Neural progenitor cell (in vitro differentiated cells): ENCODE data around the gene AKR1C1. TPM values are rescaled to one million over a fixed set of nuclear protein-coding genes. Genes with fewer than 3 reads are reported as not detected.
"Not testable (repeated sequence)": the region's sequence is repeated elsewhere in the genome, so short reads cannot be mapped to it uniquely, and the experiment has no call there.

Source experiments
- DNase-seq: peaks from one replicate; pipeline ENCODE4 v3.0.0-alpha.2; 2016; ENCODE audit warnings: low spot score
- H2AFZ ChIP-seq: fragments of 200-600 bp; sonication (generic); replicated peaks from 2 replicates; pipeline ENCODE4 v1.6.1; 2016; ENCODE audit warnings: antibody characterized with exemption
- H3F3A ChIP-seq: fragments of 200-600 bp; sonication (generic); 2 replicates; pipeline ENCODE4 v1.6.1; 2016; ENCODE audit warnings: antibody characterized with exemption, low read depth
- H3K27ac ChIP-seq: fragments of 200-600 bp; sonication (generic); 2 replicates; pipeline ENCODE4 v1.5.1; 2016; ENCODE audit warnings: mild to moderate bottlenecking
- H3K27me3 ChIP-seq: fragments of 200-600 bp; sonication (generic); 2 replicates; pipeline ENCODE4 v1.6.1; 2016; ENCODE audit warnings: mild to moderate bottlenecking, moderate library complexity
- H3K36me3 ChIP-seq: fragments of 200-600 bp; sonication (generic); 2 replicates; pipeline ENCODE4 v1.5.1; 2016
- H3K4me1 ChIP-seq: fragments of 200-600 bp; sonication (generic); 2 replicates; pipeline ENCODE4 v1.6.1; 2016; ENCODE audit warnings: mixed run types
- H3K4me2 ChIP-seq: fragments of 200-600 bp; sonication (generic); 2 replicates; pipeline ENCODE4 v1.6.1; 2016
- H3K4me3 ChIP-seq: fragments of 200-600 bp; sonication (generic); 2 replicates; pipeline ENCODE4 v1.5.1; 2016
- H3K79me2 ChIP-seq: fragments of 200-600 bp; sonication (generic); 2 replicates; pipeline ENCODE4 v1.6.1; 2016; ENCODE audit warnings: low read depth
- H3K9ac ChIP-seq: fragments of 200-600 bp; sonication (generic); 2 replicates; pipeline ENCODE4 v1.6.1; 2016
- H3K9me3 ChIP-seq: fragments of 200-600 bp; sonication (generic); 2 replicates; pipeline ENCODE4 v1.5.1; 2016; ENCODE audit warnings: low read depth
- H4K20me1 ChIP-seq: fragments of 200-600 bp; sonication (generic); 2 replicates; pipeline ENCODE4 v1.6.1; 2016; ENCODE audit warnings: low read depth
- H3K27ac Mint-ChIP-seq: 3 replicates; pipeline ENCODE4 v1.8.0; 2021; ENCODE audit warnings: mixed read lengths
- H3K27me3 Mint-ChIP-seq: 2 replicates; pipeline ENCODE4 v1.8.0; 2022; ENCODE audit warnings: low read depth, mild to moderate bottlenecking, inconsistent platforms, moderate library complexity, mixed read lengths; ENCODE audit not compliant: insufficient read depth
- H3K36me3 Mint-ChIP-seq: 3 replicates; pipeline ENCODE4 v1.8.0; 2021; ENCODE audit warnings: mixed read lengths
- H3K4me1 Mint-ChIP-seq: 3 replicates; pipeline ENCODE4 v1.8.0; 2021; ENCODE audit warnings: mixed read lengths
- H3K4me3 Mint-ChIP-seq: 3 replicates; pipeline ENCODE4 v1.8.0; 2021; ENCODE audit warnings: mild to moderate bottlenecking, moderate library complexity, mixed read lengths
- H3K9me3 Mint-ChIP-seq: 3 replicates; pipeline ENCODE4 v1.8.0; 2020; ENCODE audit warnings: mixed read lengths
- EZH2 ChIP-seq: fragments of 200-600 bp; sonication (generic); IDR thresholded peaks from 2 replicates; pipeline ENCODE4 v1.6.1; 2017; ENCODE audit warnings: antibody characterized with exemption, mild to moderate bottlenecking, moderate library complexity
- EZH2phosphoT487 ChIP-seq: fragments of 200-600 bp; sonication (generic); IDR thresholded peaks from 2 replicates; pipeline ENCODE4 v1.6.1; 2017; ENCODE audit warnings: antibody characterized with exemption
- total RNA-seq: library from RNA; depleted of rRNA; stranded (reverse); fragments of >200 nt; gene quantifications from 2 replicates; pipeline ENCODE4 v1.2.3, GENCODE V29; 2015; ENCODE audit warnings: low replicate concordance
- TF ChIP-seq, protein P1 (sequence below): fragments of 200-600 bp; sonication (generic); IDR thresholded peaks from 2 replicates; pipeline ENCODE4 v1.5.1; 2017; ENCODE audit warnings: antibody characterized with exemption, mild to moderate bottlenecking

The AKR1C1 gene
- total RNA-seq, 1 donor from 2014 or later = 2.9 TPM

DNA sequence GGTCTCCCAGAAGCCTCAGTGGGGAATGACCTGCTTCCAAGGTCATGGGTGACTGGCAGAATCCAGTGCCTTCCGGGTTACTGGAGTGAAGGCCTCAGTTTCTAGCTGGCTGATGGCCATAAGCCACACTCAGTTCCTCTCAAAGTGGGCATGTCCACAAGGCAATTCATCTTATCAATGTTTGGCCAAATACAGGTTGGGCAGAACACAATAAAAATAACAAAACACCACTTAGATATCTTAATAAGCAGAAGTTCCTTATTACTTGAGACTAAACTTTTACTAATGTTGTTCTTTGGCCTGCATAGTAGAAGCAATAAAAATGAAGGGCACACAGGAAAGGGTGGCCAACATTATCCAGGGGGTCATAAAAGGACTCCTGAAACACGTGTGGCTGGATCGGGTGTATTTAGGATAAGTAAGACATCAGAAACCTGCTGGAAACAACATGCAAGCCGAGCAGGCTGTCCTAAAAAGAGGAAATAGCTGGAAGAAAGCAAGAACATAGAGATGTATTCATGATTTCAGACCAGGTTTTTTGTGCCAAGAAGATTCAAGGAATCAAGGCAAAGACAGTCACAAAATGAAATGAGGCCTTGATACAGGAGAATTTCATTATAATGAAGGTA, 60.1 kb downstream of the AKR1C1 start:
- H3K36me3 Mint-ChIP-seq = no peaks in the 10 kb centered on the region
- Histone ChIP-seq H3K4me2 (no peak overlapping the region), H3K9ac (no peak overlapping the region), H3K9me3 (no peaks in the 10 kb centered on the region), H3F3A (no peaks in the 10 kb centered on the region), H3K4me3 (no peak overlapping the region), H4K20me1 (no peaks in the 10 kb centered on the region), H3K27me3 (no peaks in the 10 kb centered on the region), H3K27ac (no peak overlapping the region), H3K4me1 (peaks cover 3% of the 10 kb centered on the region), H3K79me2 (no peaks in the 10 kb centered on the region), H3K36me3 (no peaks in the 10 kb centered on the region), H2AFZ (no peak overlapping the region)
- no peak overlapping the region for H3K27ac Mint-ChIP-seq
- H3K27me3 Mint-ChIP-seq = no peaks in the 10 kb centered on the region
- no peaks in the 10 kb centered on the region for H3K4me1 Mint-ChIP-seq
- TF ChIP-seq EZH2 (no peak), EZH2phosphoT487 (no peak)
- TF ChIP-seq, protein P1, sequence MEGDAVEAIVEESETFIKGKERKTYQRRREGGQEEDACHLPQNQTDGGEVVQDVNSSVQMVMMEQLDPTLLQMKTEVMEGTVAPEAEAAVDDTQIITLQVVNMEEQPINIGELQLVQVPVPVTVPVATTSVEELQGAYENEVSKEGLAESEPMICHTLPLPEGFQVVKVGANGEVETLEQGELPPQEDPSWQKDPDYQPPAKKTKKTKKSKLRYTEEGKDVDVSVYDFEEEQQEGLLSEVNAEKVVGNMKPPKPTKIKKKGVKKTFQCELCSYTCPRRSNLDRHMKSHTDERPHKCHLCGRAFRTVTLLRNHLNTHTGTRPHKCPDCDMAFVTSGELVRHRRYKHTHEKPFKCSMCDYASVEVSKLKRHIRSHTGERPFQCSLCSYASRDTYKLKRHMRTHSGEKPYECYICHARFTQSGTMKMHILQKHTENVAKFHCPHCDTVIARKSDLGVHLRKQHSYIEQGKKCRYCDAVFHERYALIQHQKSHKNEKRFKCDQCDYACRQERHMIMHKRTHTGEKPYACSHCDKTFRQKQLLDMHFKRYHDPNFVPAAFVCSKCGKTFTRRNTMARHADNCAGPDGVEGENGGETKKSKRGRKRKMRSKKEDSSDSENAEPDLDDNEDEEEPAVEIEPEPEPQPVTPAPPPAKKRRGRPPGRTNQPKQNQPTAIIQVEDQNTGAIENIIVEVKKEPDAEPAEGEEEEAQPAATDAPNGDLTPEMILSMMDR = no peak
- no peak for DNase-seq
- H3K4me3 Mint-ChIP-seq = no peak overlapping the region
- peaks cover 13% of the 10 kb centered on the region for H3K9me3 Mint-ChIP-seq

DNA sequence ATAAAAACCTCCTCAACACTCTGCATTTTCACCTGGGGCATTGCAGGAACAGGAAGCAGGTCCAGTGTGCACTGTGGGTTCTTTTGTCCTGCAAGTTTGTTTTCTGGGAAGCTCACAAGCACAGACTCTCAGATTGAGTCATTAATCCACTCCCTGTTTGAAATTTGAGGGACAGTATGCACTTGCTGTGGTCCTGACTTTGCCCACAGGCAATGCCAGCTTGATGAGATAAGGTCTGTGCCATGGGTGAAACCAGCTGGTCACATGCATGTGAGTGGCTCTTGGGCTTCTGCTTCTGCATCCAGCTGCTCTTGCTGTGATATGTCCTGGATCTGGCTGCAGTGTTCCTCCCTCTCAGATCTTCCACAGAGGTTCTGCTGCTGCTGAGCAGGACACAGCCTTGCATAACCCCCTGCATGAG, 62.3 kb downstream of the AKR1C1 start:
- H3K27me3 Mint-ChIP-seq, DNase-seq, H3K9ac ChIP-seq, H3K27ac Mint-ChIP-seq, H3K79me2 ChIP-seq, H3K4me1 ChIP-seq, H4K20me1 ChIP-seq, H3K36me3 ChIP-seq, H3K4me3 ChIP-seq, H3K4me1 Mint-ChIP-seq, H3K27me3 ChIP-seq, H3K4me2 ChIP-seq, H3K9me3 ChIP-seq, H2AFZ ChIP-seq, H3F3A ChIP-seq, H3K4me3 Mint-ChIP-seq, H3K27ac ChIP-seq, H3K36me3 Mint-ChIP-seq: not testable (repeated sequence)
- H3K9me3 Mint-ChIP-seq = peaks cover 24% of the 10 kb centered on the region

DNA sequence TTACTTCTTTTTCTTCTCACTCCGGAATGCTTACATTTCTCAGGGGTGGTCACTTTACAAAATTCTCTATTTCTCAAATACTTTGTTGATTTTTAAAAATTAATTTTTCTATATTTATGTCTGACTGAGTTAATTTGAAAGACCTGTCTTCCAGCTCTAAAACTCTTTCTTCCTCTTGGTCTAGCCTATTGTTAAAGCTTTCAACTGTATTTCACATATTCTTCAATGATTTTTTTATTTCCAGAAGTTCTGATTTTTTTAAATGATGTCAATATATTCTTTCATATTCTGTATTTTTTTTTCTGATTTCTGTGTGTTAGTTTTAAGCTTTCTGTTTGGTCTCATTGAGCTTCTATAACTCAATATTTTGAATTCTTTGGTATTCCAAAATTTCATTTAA, 67.8 kb downstream of the AKR1C1 start:
- no peak overlapping the region for H2AFZ ChIP-seq
- no peak for DNase-seq
- no peak overlapping the region for H3K9ac ChIP-seq
- H3K27ac Mint-ChIP-seq = no peak overlapping the region
- no peak for TF ChIP-seq EZH2
- no peak for TF ChIP-seq EZH2phosphoT487
- TF ChIP-seq, protein P1 = no peak
- no peaks in the 10 kb centered on the region for H3K79me2 ChIP-seq
- no peaks in the 10 kb centered on the region for H4K20me1 ChIP-seq
- H3K4me3 Mint-ChIP-seq = no peak overlapping the region
- no peaks in the 10 kb centered on the region for H3F3A ChIP-seq
- H3K4me1 ChIP-seq = no peaks in the 10 kb centered on the region
- H3K27ac ChIP-seq = no peak overlapping the region
- no peaks in the 10 kb centered on the region for H3K36me3 ChIP-seq
- peaks cover 2% of the 10 kb centered on the region for H3K27me3 Mint-ChIP-seq
- H3K9me3 ChIP-seq = peaks cover 8% of the 10 kb centered on the region
- no peaks in the 10 kb centered on the region for H3K4me1 Mint-ChIP-seq
- H3K4me2 ChIP-seq = no peak overlapping the region
- no peaks in the 10 kb centered on the region for H3K36me3 Mint-ChIP-seq
- H3K4me3 ChIP-seq = no peak overlapping the region
- no peaks in the 10 kb centered on the region for H3K27me3 ChIP-seq
- peaks cover 33% of the 10 kb centered on the region for H3K9me3 Mint-ChIP-seq

DNA sequence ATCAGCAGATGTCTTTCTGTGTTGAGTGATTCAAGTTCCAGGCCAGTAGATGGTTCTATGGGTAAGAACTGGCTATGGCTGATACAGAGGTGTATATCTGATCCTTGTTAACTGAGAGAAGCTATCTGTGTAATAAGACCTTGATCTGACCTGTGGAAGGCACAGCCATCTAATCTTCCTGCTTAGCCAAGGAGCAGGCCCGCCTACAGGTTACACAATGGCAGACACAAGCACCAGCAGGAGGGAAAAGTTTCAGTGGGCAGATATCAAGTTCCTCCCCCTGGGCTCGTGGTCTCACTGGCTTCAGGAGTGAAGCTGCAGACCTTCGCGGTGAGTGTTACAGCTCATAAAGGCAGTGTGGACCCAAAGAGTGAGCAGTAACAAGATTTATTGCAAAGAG, 68.4 kb downstream of the AKR1C1 start:
- H2AFZ ChIP-seq, H3K4me1 Mint-ChIP-seq, DNase-seq, H3K9me3 ChIP-seq, H3K27ac Mint-ChIP-seq, H3K27me3 ChIP-seq, H3K9ac ChIP-seq, H3K4me2 ChIP-seq, H3F3A ChIP-seq, H3K79me2 ChIP-seq, H4K20me1 ChIP-seq, H3K4me1 ChIP-seq, H3K27me3 Mint-ChIP-seq, H3K4me3 ChIP-seq, H3K36me3 ChIP-seq, H3K4me3 Mint-ChIP-seq, H3K36me3 Mint-ChIP-seq, H3K27ac ChIP-seq: not testable (repeated sequence)
- H3K9me3 Mint-ChIP-seq = peaks cover 29% of the 10 kb centered on the region

DNA sequence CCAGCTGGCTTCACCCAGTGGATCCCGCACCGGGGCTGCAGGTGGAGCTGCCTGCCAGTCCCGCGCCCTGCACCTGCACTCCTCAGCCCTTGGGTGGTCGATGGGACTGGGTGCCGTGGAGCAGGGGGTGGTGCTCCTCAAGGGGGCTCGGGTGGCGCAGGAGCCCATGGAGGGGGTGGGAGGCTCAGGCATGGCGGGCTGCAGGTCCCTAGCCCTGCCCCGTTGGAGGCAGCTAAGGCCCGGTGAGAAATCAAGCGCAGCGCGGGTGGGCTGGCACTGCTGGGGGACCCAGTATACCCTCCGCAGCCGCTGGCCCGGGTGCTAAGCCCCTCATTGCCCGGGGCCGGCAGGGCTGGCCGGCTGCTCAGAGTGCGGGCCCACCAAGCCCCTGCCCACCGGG, 69.2 kb downstream of the AKR1C1 start:
- H3K9me3 ChIP-seq, H3K27me3 ChIP-seq, H3K27ac ChIP-seq, H3K36me3 Mint-ChIP-seq, H4K20me1 ChIP-seq, H3K4me3 ChIP-seq, H2AFZ ChIP-seq, H3K4me1 Mint-ChIP-seq, H3K27me3 Mint-ChIP-seq, H3K79me2 ChIP-seq, H3K9ac ChIP-seq, DNase-seq, H3K4me2 ChIP-seq, H3K27ac Mint-ChIP-seq, H3K36me3 ChIP-seq, H3K4me3 Mint-ChIP-seq, H3K4me1 ChIP-seq, H3F3A ChIP-seq: not testable (repeated sequence)
- peaks cover 24% of the 10 kb centered on the region for H3K9me3 Mint-ChIP-seq
